Measurements from ENCODE around the gene RNASE1. TPM values are rescaled to one million over a fixed set of nuclear protein-coding genes. Genes with fewer than 3 reads are reported as not detected.

Gene RNASE1
- total RNA-seq, 2 donors from 2014 or later: 537 to 922 TPM

DNA sequence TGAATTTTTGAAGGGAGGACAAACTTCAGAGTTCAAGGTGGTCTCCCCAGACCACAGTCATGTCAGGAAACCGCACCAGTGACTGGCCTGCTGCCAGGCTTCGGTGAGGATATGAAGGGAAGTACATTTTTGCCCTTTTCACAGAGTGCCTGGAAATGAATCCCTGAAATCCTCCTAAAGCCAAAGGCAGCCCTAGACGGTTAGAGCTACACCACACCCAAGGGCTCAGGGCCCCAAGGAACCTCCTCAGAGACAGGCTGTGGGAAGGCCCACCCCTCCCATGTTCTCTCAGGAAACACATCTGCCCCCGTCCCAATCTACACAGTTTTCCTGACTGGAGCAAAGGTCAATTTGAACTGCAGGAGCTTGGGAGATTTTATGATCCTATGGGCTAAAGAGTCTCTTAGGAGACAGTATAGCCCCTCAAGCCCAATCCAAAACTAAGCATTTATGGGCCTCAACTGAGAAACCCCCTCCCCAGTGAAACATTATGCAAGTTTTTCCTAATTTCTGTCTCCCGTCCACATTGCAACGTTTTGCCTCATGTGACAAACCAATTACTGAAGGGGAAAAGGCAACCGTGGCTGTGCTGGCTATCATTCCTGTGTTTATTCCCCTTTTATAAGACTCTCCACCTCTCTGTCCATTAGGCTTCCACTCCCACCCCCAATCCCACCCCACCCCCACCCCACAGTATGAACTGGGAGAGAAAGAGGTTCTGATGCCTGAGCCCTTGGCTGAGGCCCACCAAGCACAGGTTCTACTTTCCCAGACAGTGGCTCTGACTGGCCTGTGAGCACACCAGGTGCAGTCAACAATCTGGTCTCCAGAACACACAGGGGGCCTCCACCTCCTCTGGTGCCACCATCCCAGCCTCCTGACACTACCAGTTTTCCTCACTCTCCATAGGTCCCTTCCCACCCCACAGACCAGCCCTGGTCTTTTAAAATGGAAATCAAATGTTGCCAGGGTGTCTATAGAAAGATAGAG, 9.6 kb upstream of the RNASE1 start:
- ATAC-seq (ENCODE audit: insufficient number of reproducible peaks, low FRiP score, low read depth): no peak
- H3K4me1 ChIP-seq (ENCODE audit: control insufficient read depth in 1 of 2, low read depth in 2 of 2): no peaks in the 10 kb centered on the region
- DNase-seq (ENCODE audit: low spot score): no peak
- no peak overlapping the region for H3K27ac ChIP-seq
- H3K4me3 ChIP-seq: no peak overlapping the region
- no peaks in the 10 kb centered on the region for H3K27me3 ChIP-seq (replicated peaks; ENCODE audit: insufficient read depth)
- H3K9me3 ChIP-seq: no peaks in the 10 kb centered on the region
- H3K36me3 ChIP-seq: no peaks in the 10 kb centered on the region
- TF ChIP-seq, protein P1, sequence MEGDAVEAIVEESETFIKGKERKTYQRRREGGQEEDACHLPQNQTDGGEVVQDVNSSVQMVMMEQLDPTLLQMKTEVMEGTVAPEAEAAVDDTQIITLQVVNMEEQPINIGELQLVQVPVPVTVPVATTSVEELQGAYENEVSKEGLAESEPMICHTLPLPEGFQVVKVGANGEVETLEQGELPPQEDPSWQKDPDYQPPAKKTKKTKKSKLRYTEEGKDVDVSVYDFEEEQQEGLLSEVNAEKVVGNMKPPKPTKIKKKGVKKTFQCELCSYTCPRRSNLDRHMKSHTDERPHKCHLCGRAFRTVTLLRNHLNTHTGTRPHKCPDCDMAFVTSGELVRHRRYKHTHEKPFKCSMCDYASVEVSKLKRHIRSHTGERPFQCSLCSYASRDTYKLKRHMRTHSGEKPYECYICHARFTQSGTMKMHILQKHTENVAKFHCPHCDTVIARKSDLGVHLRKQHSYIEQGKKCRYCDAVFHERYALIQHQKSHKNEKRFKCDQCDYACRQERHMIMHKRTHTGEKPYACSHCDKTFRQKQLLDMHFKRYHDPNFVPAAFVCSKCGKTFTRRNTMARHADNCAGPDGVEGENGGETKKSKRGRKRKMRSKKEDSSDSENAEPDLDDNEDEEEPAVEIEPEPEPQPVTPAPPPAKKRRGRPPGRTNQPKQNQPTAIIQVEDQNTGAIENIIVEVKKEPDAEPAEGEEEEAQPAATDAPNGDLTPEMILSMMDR (IDR thresholded peaks at IDR 0.05): no peak

DNA sequence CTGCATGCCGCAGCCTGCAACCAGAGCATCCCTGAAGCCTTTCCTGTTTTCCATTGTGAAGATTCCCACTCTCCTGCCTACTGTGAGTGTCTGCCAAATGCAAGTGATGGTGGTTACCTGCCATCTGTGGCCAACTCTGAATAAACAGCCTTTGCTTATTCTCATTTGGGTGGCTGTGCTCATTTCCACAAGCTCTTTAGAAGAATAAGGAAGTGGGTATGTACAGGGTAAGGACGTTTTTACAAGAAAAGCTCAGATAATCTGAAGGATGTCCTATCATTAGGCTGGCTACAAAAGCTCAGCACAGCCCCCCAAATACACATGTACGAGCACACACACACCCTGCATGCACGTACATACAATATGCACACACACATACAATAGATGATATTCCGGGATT, 7.3 kb upstream of the RNASE1 start:
- no peaks in the 10 kb centered on the region for H3K9me3 ChIP-seq
- no peaks in the 10 kb centered on the region for H3K36me3 ChIP-seq
- no peak overlapping the region for H3K27ac ChIP-seq
- no peak for DNase-seq (ENCODE audit: low spot score)
- no peaks in the 10 kb centered on the region for H3K27me3 ChIP-seq (replicated peaks; ENCODE audit: insufficient read depth)
- H3K4me1 ChIP-seq (ENCODE audit: control insufficient read depth in 1 of 2, low read depth in 2 of 2): no peaks in the 10 kb centered on the region
- no peak for ATAC-seq (ENCODE audit: insufficient number of reproducible peaks, low FRiP score, low read depth)
- H3K4me3 ChIP-seq: no peak overlapping the region
- TF ChIP-seq, protein P1 (IDR thresholded peaks at IDR 0.05): no peak

- no peak overlapping the region for H3K4me3 ChIP-seq
- H3K9me3 ChIP-seq: no peaks in the 10 kb centered on the region
- H3K4me1 ChIP-seq (ENCODE audit: control insufficient read depth in 1 of 2, low read depth in 2 of 2): no peaks in the 10 kb centered on the region
- no peak for DNase-seq (ENCODE audit: low spot score)
- no peak for ATAC-seq (ENCODE audit: insufficient number of reproducible peaks, low FRiP score, low read depth)
- H3K27me3 ChIP-seq (replicated peaks; ENCODE audit: insufficient read depth): no peaks in the 10 kb centered on the region
- H3K36me3 ChIP-seq: no peaks in the 10 kb centered on the region
- no peak overlapping the region for H3K27ac ChIP-seq
- TF ChIP-seq, protein P1 (IDR thresholded peaks at IDR 0.05): no peak
Measured at GRCh38 chr14:20808162-20808483, 5.5 kb upstream of the RNASE1 start.

- H3K27ac ChIP-seq: no peak overlapping the region
- TF ChIP-seq, protein P1 (IDR thresholded peaks at IDR 0.05): no peak
- H3K27me3 ChIP-seq (replicated peaks; ENCODE audit: insufficient read depth): no peaks in the 10 kb centered on the region
- no peaks in the 10 kb centered on the region for H3K4me1 ChIP-seq (ENCODE audit: control insufficient read depth in 1 of 2, low read depth in 2 of 2)
- H3K9me3 ChIP-seq: no peaks in the 10 kb centered on the region
- no peak overlapping the region for H3K4me3 ChIP-seq
- ATAC-seq (ENCODE audit: insufficient number of reproducible peaks, low FRiP score, low read depth) (no peak), DNase-seq (ENCODE audit: low spot score) (no peak)
- H3K36me3 ChIP-seq: no peaks in the 10 kb centered on the region
Measured at GRCh38 chr14:20807304-20808161, 4.9 kb upstream of the RNASE1 start.

- no peaks in the 10 kb centered on the region for H3K27me3 ChIP-seq (replicated peaks; ENCODE audit: insufficient read depth)
- ATAC-seq (ENCODE audit: insufficient number of reproducible peaks, low FRiP score, low read depth) (no peak), DNase-seq (ENCODE audit: low spot score) (no peak)
- no peaks in the 10 kb centered on the region for H3K9me3 ChIP-seq
- no peaks in the 10 kb centered on the region for H3K36me3 ChIP-seq
- no peaks in the 10 kb centered on the region for H3K4me1 ChIP-seq (ENCODE audit: control insufficient read depth in 1 of 2, low read depth in 2 of 2)
- TF ChIP-seq, protein P1 (IDR thresholded peaks at IDR 0.05): no peak
- H3K27ac ChIP-seq: no peak overlapping the region
- no peak overlapping the region for H3K4me3 ChIP-seq
Measured at GRCh38 chr14:20805485-20805884, 2.8 kb upstream of the RNASE1 start.

Measured in thoracic aorta (tissue), 2 donors.